ENCODE results near the gene NDUFA12.
A peak's percentile ranks its signal among the peaks of the same experiment; 100 is the strongest.

Gene NDUFA12

DNA sequence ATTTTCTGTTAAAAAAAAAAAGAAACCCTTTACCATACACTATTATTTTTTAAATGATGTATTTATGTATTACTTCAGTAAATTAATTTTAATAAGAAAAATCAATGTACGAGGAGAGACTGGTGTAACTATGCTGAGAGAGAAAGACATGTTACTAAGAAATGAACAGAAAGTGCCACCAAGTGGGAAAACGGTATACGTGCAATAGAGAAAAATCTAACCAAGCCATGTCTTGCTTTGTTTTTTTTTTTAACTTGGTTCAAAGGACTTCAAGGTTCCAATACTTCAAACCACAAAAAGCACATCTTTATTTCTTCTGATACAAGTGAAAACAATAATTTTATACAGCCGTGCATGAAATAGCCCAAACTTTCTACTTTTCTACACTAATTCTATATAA lies 22.9 kb downstream of the NDUFA12 start:
- TF ChIP-seq, protein P1, sequence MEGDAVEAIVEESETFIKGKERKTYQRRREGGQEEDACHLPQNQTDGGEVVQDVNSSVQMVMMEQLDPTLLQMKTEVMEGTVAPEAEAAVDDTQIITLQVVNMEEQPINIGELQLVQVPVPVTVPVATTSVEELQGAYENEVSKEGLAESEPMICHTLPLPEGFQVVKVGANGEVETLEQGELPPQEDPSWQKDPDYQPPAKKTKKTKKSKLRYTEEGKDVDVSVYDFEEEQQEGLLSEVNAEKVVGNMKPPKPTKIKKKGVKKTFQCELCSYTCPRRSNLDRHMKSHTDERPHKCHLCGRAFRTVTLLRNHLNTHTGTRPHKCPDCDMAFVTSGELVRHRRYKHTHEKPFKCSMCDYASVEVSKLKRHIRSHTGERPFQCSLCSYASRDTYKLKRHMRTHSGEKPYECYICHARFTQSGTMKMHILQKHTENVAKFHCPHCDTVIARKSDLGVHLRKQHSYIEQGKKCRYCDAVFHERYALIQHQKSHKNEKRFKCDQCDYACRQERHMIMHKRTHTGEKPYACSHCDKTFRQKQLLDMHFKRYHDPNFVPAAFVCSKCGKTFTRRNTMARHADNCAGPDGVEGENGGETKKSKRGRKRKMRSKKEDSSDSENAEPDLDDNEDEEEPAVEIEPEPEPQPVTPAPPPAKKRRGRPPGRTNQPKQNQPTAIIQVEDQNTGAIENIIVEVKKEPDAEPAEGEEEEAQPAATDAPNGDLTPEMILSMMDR (conservative IDR thresholded peaks at IDR 0.05), result peak; percentile 80
- H3K27ac ChIP-seq, result peak overlapping the region; percentile 60

DNA sequence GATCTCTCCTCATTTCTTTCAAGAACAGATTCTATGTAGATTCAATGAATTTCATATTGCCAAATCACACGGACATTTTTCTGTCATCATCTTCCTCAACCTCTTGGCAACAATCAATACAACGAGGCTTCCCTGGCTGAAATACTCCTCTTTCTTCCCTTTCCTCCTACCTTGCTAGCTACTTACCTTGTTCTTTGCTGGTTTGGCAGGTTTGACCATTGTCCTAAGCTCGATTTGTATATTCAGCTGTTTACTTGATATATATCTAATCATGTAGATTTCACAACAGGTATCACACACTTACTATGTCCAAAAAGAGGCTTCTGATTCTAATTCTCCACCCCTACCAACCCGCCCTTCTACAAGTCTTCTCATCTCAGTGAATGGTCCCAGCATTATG lies 23.6 kb downstream of the NDUFA12 start:
- TF ChIP-seq, protein P1 (conservative IDR thresholded peaks at IDR 0.05), result no peak
- peak overlapping the region; percentile 60 for H3K27ac ChIP-seq

- no peak overlapping the region for H3K27ac ChIP-seq
- TF ChIP-seq, protein P1 (conservative IDR thresholded peaks at IDR 0.05), result no peak
Measured at GRCh38 chr12:94977766-94978468, 25.6 kb downstream of the NDUFA12 start.

GRCh38 chr12:94973221-94973620 lies 30.3 kb downstream of the NDUFA12 start:
- no peak overlapping the region for H3K27ac ChIP-seq
- TF ChIP-seq, protein P1 (conservative IDR thresholded peaks at IDR 0.05), result no peak

- no peak overlapping the region for H3K27ac ChIP-seq
- TF ChIP-seq, protein P1 (conservative IDR thresholded peaks at IDR 0.05), result no peak
Measured at GRCh38 chr12:94972795-94973194, 30.7 kb downstream of the NDUFA12 start.

- H3K27ac ChIP-seq, result no peak overlapping the region
- TF ChIP-seq, protein P1 (conservative IDR thresholded peaks at IDR 0.05), result no peak
Measured at GRCh38 chr12:94971923-94972322, 31.6 kb downstream of the NDUFA12 start.

DNA sequence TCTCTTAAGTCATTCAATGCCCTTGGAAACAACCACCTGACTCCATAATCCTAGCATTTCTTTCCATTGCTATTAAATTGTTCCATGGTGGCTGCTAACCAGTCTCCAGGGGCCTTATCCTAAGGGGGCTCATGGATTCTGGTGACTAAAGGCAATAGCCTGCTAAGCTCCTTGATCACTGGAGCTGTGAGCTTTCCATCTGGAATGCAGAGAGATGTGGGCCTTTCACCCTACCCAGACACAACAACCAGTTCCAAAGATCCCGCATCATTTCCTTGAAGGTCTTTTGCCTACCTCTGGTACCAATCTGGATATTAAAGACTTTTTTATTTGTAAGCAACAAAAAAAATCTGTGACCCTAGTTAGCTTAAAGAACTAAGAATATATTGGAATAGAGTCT lies 32.9 kb downstream of the NDUFA12 start:
- TF ChIP-seq, protein P1 (conservative IDR thresholded peaks at IDR 0.05), result no peak
- no peak overlapping the region for H3K27ac ChIP-seq

All from VCaP (cell line).